Measurements from ENCODE around the gene MEDAG. TPM values are rescaled to one million over a fixed set of nuclear protein-coding genes. Genes with fewer than 3 reads are reported as not detected.

MEDAG gene
- total RNA-seq, 2 donors from 2014 or later = 163 to 634 TPM

- no peak for DNase-seq (ENCODE audit: low spot score)
- Histone ChIP-seq H3K4me1 (ENCODE audit: control insufficient read depth in 1 of 2, low read depth in 2 of 2) (peaks cover 40 to 73% of the 10 kb centered on the region in 2 donors), H3K27me3 (replicated peaks; ENCODE audit: insufficient read depth) (no peaks in the 10 kb centered on the region), H3K27ac (peak overlapping the region; percentile 94 to 97), H3K36me3 (no peaks in the 10 kb centered on the region), H3K4me3 (peak overlapping the region; percentile 40), H3K9me3 (no peaks in the 10 kb centered on the region)
- ATAC-seq (ENCODE audit: insufficient number of reproducible peaks, low FRiP score, low read depth) = no peak
- TF ChIP-seq CTCF (IDR thresholded peaks at IDR 0.05) = no peak
These were observed 8.0 kb upstream of the MEDAG start for GRCh38 chr13:30898070-30898469.

GRCh38 chr13:30898678-30899241 lies 7.3 kb upstream of the MEDAG start:
- Histone ChIP-seq H3K27me3 (replicated peaks; ENCODE audit: insufficient read depth) (no peaks in the 10 kb centered on the region), H3K4me1 (ENCODE audit: control insufficient read depth in 1 of 2, low read depth in 2 of 2) (peaks cover 40 to 71% of the 10 kb centered on the region in 2 donors), H3K36me3 (no peaks in the 10 kb centered on the region), H3K4me3 (peak overlapping the region; percentile 40), H3K27ac (peak overlapping the region; percentile 94 to 97), H3K9me3 (no peaks in the 10 kb centered on the region)
- DNase-seq (ENCODE audit: low spot score) (peak; percentile 48), ATAC-seq (ENCODE audit: insufficient number of reproducible peaks, low FRiP score, low read depth) (peak; percentile 86)
- no peak for TF ChIP-seq CTCF (IDR thresholded peaks at IDR 0.05)

GRCh38 chr13:30900436-30900835 lies 5.6 kb upstream of the MEDAG start:
- ATAC-seq (ENCODE audit: insufficient number of reproducible peaks, low FRiP score, low read depth) = no peak
- TF ChIP-seq CTCF (IDR thresholded peaks at IDR 0.05) = no peak

GRCh38 chr13:30900952-30901749 lies 4.9 kb upstream of the MEDAG start:
- DNase-seq (ENCODE audit: low spot score) (no peak), ATAC-seq (ENCODE audit: insufficient number of reproducible peaks, low FRiP score, low read depth) (no peak)
- Histone ChIP-seq H3K9me3 (no peaks in the 10 kb centered on the region), H3K36me3 (no peaks in the 10 kb centered on the region), H3K27ac (peak overlapping the region; percentile 94 to 97), H3K4me3 (no peak overlapping the region), H3K4me1 (ENCODE audit: control insufficient read depth in 1 of 2, low read depth in 2 of 2) (peaks cover 34 to 65% of the 10 kb centered on the region in 2 donors), H3K27me3 (replicated peaks; ENCODE audit: insufficient read depth) (no peaks in the 10 kb centered on the region)
- TF ChIP-seq CTCF (IDR thresholded peaks at IDR 0.05) = no peak

More at GRCh38 chr13:30900436-30900835, 5.6 kb upstream of the MEDAG start:
- H3K36me3 ChIP-seq = no peaks in the 10 kb centered on the region
- H3K4me1 ChIP-seq (ENCODE audit: control insufficient read depth in 1 of 2, low read depth in 2 of 2) = peaks cover 36 to 64% of the 10 kb centered on the region in 2 donors
- DNase-seq (ENCODE audit: low spot score) = no peak
- H3K27me3 ChIP-seq (replicated peaks; ENCODE audit: insufficient read depth) = no peaks in the 10 kb centered on the region
- H3K4me3 ChIP-seq = no peak overlapping the region
- H3K9me3 ChIP-seq = no peaks in the 10 kb centered on the region
- peak overlapping the region; percentile 94 to 97 for H3K27ac ChIP-seq

- ATAC-seq (ENCODE audit: insufficient number of reproducible peaks, low FRiP score, low read depth) (no peak), DNase-seq (ENCODE audit: low spot score) (no peak)
- Histone ChIP-seq H3K9me3 (no peaks in the 10 kb centered on the region), H3K36me3 (no peaks in the 10 kb centered on the region), H3K27ac (peak overlapping the region in 1 of 2 donors; percentile 98), H3K4me1 (ENCODE audit: control insufficient read depth in 1 of 2, low read depth in 2 of 2) (peaks cover 16 to 54% of the 10 kb centered on the region in 2 donors), H3K4me3 (no peak overlapping the region), H3K27me3 (replicated peaks; ENCODE audit: insufficient read depth) (no peaks in the 10 kb centered on the region)
- no peak for TF ChIP-seq CTCF (IDR thresholded peaks at IDR 0.05)
These were observed 2.0 kb upstream of the MEDAG start for GRCh38 chr13:30904043-30904442.

Measured in thoracic aorta (tissue), 2 donors.